ENCODE measurements around the gene FBXO21.

DNA sequence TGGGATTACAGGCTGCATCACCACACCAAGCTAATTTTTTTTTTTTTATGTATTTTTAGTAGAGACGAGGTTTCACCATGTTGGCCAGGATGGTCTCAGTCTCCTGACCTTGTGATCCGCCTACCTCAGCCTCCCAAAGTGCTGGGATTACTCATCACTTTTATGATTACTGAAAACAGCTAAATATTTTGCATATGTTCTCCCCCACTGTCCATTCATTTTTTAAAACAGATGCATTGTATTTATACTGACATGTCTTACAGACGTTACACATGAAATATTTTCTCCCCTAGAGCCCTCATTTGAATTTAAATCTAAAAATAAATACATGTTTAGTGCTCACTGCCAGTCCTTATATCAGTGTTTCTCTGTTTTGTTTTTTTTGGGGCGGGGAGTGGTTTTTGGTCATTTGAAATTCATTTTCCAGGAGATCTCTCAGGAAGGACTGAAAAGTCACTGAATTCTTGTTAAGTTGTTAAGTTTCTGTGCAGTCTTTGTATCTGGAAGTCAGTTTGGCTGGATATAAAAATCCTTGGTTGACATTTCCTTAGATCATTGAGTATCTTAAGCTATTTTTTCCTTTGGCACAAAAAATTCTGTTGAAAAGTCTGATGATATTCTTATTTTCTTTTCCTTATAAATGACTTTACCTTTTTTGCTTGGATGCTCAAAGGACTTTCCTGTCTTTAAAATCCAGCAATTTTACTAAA, 9.4 kb downstream of the FBXO21 start:
- TF ChIP-seq, protein P1, sequence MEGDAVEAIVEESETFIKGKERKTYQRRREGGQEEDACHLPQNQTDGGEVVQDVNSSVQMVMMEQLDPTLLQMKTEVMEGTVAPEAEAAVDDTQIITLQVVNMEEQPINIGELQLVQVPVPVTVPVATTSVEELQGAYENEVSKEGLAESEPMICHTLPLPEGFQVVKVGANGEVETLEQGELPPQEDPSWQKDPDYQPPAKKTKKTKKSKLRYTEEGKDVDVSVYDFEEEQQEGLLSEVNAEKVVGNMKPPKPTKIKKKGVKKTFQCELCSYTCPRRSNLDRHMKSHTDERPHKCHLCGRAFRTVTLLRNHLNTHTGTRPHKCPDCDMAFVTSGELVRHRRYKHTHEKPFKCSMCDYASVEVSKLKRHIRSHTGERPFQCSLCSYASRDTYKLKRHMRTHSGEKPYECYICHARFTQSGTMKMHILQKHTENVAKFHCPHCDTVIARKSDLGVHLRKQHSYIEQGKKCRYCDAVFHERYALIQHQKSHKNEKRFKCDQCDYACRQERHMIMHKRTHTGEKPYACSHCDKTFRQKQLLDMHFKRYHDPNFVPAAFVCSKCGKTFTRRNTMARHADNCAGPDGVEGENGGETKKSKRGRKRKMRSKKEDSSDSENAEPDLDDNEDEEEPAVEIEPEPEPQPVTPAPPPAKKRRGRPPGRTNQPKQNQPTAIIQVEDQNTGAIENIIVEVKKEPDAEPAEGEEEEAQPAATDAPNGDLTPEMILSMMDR (IDR thresholded peaks at IDR 0.05), result no peak
- TF ChIP-seq POLR2AphosphoS5 (IDR thresholded peaks at IDR 0.05), result no peak
- TF ChIP-seq POLR2A (IDR thresholded peaks at IDR 0.05), result no peak
- no peak for TF ChIP-seq EP300 (IDR thresholded peaks at IDR 0.05)

Measured in stomach (tissue), 4 donors.